A673 (cell line): ENCODE results near the gene C17orf78. TPM values are rescaled to one million over a fixed set of nuclear protein-coding genes. Genes with fewer than 3 reads are reported as not detected.

Experiments
- BruUV-seq: library from RNA; stranded (reverse); fragments of 400-500 nt; replicated peaks from 2 replicates; lab custom pipeline; 2021; lab: Mats Ljungman, UMichigan
- CTCF ChIA-PET: fragments of 300-600 bp; sonication (Branson Sonifier 250); formaldehyde crosslinking; loops from one replicate; lab custom pipeline; 2022; ENCODE audit warnings: antibody characterized with exemption; lab: Charles Lee
- POLR2A ChIA-PET: fragments of 300-600 bp; sonication (Branson Sonifier 250); formaldehyde crosslinking; loops from one replicate; lab custom pipeline; 2022; ENCODE audit warnings: antibody characterized with exemption; ENCODE audit not compliant: low non-redundant PET; lab: Charles Lee
- DNase-seq: peaks from one replicate; pipeline ENCODE4 v3.0.0-alpha.2; 2015; ENCODE audit warnings: low spot score
- H3K27ac ChIP-seq: fragments of 200-600 bp; sonication (generic); 2 replicates; pipeline ENCODE4 v1.5.1; 2016; ENCODE audit warnings: mixed run types, low read depth, mild to moderate bottlenecking, mixed read lengths, antibody characterized with exemption, low read length; ENCODE audit not compliant: poor library complexity, severe bottlenecking
- H3K27me3 ChIP-seq: fragments of 200-600 bp; sonication (generic); replicated peaks from 2 replicates; pipeline ENCODE4 v1.6.1; 2017; ENCODE audit warnings: mixed run types, low read depth, mild to moderate bottlenecking, mixed read lengths, antibody characterized with exemption, low read length; ENCODE audit not compliant: insufficient read depth, poor library complexity
- H3K36me3 ChIP-seq: fragments of 200-600 bp; sonication (generic); 2 replicates; pipeline ENCODE4 v1.6.1; 2016; ENCODE audit warnings: mixed run types, mild to moderate bottlenecking, mixed read lengths, antibody characterized with exemption, low read length; ENCODE audit not compliant: insufficient read depth, poor library complexity, severe bottlenecking
- H3K4me1 ChIP-seq: fragments of 200-600 bp; sonication (generic); 2 replicates; pipeline ENCODE4 v1.6.1; 2017; ENCODE audit warnings: mixed run types, mild to moderate bottlenecking, mixed read lengths, antibody characterized with exemption, low read length; ENCODE audit not compliant: insufficient read depth, poor library complexity, severe bottlenecking
- H3K4me3 ChIP-seq: fragments of 200-600 bp; sonication (generic); 2 replicates; pipeline ENCODE4 v1.5.1; 2016; ENCODE audit warnings: low read depth, mixed run types, mild to moderate bottlenecking, mixed read lengths, low read length; ENCODE audit not compliant: poor library complexity, severe bottlenecking
- H3K9me3 ChIP-seq: fragments of 200-600 bp; sonication (generic); 2 replicates; pipeline ENCODE4 v1.6.1; 2016; ENCODE audit warnings: mixed run types, low read depth, mild to moderate bottlenecking, mixed read lengths, antibody characterized with exemption, low read length; ENCODE audit not compliant: poor library complexity, severe bottlenecking
- EZH2 ChIP-seq: fragments of 200-600 bp; sonication (generic); IDR thresholded peaks from 2 replicates; pipeline ENCODE4 v1.6.1; 2017; ENCODE audit warnings: borderline replicate concordance, low read depth, mild to moderate bottlenecking, mixed read lengths, antibody characterized with exemption, low read length; ENCODE audit not compliant: poor library complexity, severe bottlenecking
- intact Hi-C: fragments of 100-400 bp; cut with micrococcal nuclease; formaldehyde crosslinking; loops from one replicate; pipeline ENCODE4 v1.10.0; 2022; ENCODE audit not compliant: unreplicated experiment
- total RNA-seq: library from RNA; stranded (reverse); gene quantifications from 2 replicates; pipeline ENCODE4 v1.2.3, GENCODE V29; 2021
- TF ChIP-seq, protein P1 (sequence below): fragments of 300-800, 200-600 bp; sonication (generic); conservative IDR thresholded peaks from 2 replicates; pipeline ENCODE4 v1.5.1; 2017; ENCODE audit warnings: low read depth, mild to moderate bottlenecking, antibody characterized with exemption, low read length, moderate library complexity, mixed read lengths

The C17orf78 gene
- total RNA-seq, 1 experiment from 2014 or later = not detected

DNA sequence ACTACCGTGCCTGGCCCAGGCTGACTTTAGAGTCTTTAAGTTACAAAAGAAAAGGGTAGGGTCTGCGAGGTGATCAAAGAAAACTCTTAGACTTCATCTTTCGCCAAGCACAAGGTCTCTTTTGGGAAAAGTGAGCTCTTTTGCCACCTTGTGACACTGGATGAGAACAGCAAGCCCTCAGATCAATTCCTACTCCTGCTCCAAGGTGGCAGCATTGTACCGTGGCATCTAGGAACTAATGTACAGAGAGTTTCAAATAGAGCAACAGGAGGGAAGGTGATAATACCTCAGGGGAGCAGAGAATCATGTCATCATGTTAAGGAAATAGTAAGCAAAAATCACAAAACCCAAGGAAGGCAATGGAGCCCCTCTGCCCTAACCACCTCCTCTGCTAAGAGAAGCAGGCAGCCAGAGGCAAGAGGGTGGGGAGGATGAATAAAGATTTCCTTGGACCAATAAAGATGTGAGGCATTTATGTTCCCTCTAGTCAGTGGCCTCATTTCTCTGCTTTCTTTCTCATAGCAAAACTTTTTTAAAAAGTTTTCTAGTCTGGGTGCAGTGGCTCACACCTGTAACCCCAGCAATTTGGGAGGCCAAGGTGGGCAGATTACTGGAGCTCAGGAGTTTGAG lies 2.1 kb upstream of the C17orf78 start:
- DNase-seq = peak; percentile 72
- no peak for TF ChIP-seq EZH2
- TF ChIP-seq, protein P1, sequence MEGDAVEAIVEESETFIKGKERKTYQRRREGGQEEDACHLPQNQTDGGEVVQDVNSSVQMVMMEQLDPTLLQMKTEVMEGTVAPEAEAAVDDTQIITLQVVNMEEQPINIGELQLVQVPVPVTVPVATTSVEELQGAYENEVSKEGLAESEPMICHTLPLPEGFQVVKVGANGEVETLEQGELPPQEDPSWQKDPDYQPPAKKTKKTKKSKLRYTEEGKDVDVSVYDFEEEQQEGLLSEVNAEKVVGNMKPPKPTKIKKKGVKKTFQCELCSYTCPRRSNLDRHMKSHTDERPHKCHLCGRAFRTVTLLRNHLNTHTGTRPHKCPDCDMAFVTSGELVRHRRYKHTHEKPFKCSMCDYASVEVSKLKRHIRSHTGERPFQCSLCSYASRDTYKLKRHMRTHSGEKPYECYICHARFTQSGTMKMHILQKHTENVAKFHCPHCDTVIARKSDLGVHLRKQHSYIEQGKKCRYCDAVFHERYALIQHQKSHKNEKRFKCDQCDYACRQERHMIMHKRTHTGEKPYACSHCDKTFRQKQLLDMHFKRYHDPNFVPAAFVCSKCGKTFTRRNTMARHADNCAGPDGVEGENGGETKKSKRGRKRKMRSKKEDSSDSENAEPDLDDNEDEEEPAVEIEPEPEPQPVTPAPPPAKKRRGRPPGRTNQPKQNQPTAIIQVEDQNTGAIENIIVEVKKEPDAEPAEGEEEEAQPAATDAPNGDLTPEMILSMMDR = peak; percentile 89
- Histone ChIP-seq H3K4me1 (no peaks in the 10 kb centered on the region), H3K36me3 (no peaks in the 10 kb centered on the region), H3K27ac (no peak overlapping the region), H3K27me3 (no peaks in the 10 kb centered on the region), H3K4me3 (no peak overlapping the region), H3K9me3 (no peaks in the 10 kb centered on the region)
- CTCF ChIA-PET = interaction anchor here (0.5 to 1.1 kb wide), 9 partner anchors 9 to 746 kb away, joined by 3 to 11 read pairs (median 4); no protein-coding TSS in a partner anchor
- BruUV-seq = no TSS peak
- POLR2A ChIA-PET = no interaction called here
- intact Hi-C loops = loop anchor here (10.0 kb wide), 1 partner anchor 441 kb away; no protein-coding TSS in a partner anchor

DNA sequence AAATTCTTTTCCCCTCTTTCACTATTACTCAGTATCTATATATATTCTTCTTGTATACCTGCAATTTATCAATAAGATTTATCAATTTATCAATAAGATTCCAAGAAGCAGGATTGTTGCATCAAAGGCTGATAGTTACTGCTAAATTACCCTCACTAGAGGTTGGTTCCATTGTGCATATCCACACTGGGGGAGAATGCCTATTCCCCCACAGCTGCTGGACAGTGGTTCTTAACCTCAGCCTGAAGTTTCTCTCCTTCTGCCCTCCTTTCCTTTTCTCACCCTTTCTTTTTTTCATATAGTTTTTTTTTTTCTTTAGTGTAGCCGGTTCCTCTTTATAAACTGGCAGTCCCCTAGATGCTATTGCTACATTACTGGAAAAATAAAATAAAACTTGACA lies 6.3 kb downstream of the C17orf78 start:
- TF ChIP-seq EZH2 = no peak
- TF ChIP-seq, protein P1 = no peak
- no peak for DNase-seq
- ChIA-PET CTCF (no interaction called here), POLR2A (no interaction called here)
- Histone ChIP-seq H3K4me1 (no peaks in the 10 kb centered on the region), H3K9me3 (no peaks in the 10 kb centered on the region), H3K27me3 (no peaks in the 10 kb centered on the region), H3K36me3 (no peaks in the 10 kb centered on the region), H3K27ac (no peak overlapping the region), H3K4me3 (no peak overlapping the region)
- BruUV-seq = no TSS peak
- intact Hi-C loops = no loop called here

DNA sequence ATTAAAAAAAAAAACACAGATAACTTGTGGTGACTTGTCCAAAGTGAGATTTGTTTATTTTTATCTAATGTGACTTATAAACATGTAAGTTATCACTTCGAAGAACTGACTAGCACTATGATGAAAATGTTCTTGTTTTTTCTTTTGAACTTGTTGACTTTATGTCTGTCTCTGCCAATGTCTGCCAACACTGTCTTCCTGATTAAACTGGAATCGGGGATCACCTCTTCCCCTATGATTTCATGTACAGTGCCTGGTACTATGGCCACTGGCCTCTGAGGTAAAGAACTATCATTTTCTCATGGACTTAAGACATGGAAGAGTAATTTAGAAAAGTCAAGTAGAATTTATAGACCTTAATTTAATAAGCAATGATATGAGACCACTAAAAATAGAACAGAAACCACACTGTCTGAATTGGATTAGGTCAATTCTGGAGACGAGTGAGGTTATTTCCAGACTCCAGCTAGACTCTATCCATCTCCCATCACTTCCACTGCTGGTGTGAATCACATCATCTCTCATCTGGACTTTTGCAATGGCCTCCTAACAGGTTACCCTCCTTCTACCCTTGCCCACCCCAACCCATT lies 8.9 kb downstream of the C17orf78 start:
- intact Hi-C loops = no loop called here
- Histone ChIP-seq H3K36me3 (no peaks in the 10 kb centered on the region), H3K9me3 (no peaks in the 10 kb centered on the region), H3K27me3 (no peaks in the 10 kb centered on the region), H3K27ac (no peak overlapping the region), H3K4me1 (no peaks in the 10 kb centered on the region), H3K4me3 (no peak overlapping the region)
- DNase-seq = no peak
- BruUV-seq = no TSS peak
- POLR2A ChIA-PET = no interaction called here
- CTCF ChIA-PET = no interaction called here
- no peak for TF ChIP-seq EZH2
- TF ChIP-seq, protein P1 = no peak
